B cell (primary cell): ENCODE measurements around the gene RNF114. TPM values are rescaled to one million over a fixed set of nuclear protein-coding genes. Genes with fewer than 3 reads are reported as not detected.
A peak's percentile ranks its signal among the peaks of the same experiment; 100 is the strongest.

Experiments used
- ATAC-seq: fragments of 200-7000 bp; cut with Tn5 transposase; one replicate; pipeline ENCODE4 v1.10.0; 2021; ENCODE audit warnings: low read depth, mild to moderate bottlenecking, moderate number of reproducible peaks, moderate library complexity
- CTCF ChIA-PET: fragments of 350-600 bp; sonication (Branson Sonifier 250); formaldehyde crosslinking; loops from one replicate; lab custom pipeline; 2021; ENCODE audit warnings: antibody characterized with exemption, inconsistent platforms; lab: Charles Lee
- POLR2A ChIA-PET: fragments of 350-600 bp; sonication (Branson Sonifier 250); formaldehyde crosslinking; loops from one replicate; lab custom pipeline; 2021; ENCODE audit warnings: antibody characterized with exemption; lab: Charles Lee
- DNase-seq: peaks from one replicate; pipeline ENCODE4 v3.0.0; 2013
- H2AFZ ChIP-seq: 2 replicates; pipeline ENCODE4 v1.6.1; 2012; ENCODE audit warnings: mild to moderate bottlenecking, low read depth, low read length; ENCODE audit not compliant: insufficient read depth, poor library complexity, severe bottlenecking
- H3K27ac ChIP-seq, 2 donors: 1 replicate in 1 of 2; 2 replicates in 1 of 2; pipeline ENCODE4 v1.5.1; 2012 to 2013; ENCODE audit warnings: low read length in 2 of 2, mild to moderate bottlenecking in 2 of 2, moderate library complexity in 1 of 2
- H3K27me3 ChIP-seq, 4 experiments: fragments of 200-600 bp in 1 of 4; sonication (generic) in 1 of 4; replicated peaks in 1 of 4; 1 replicate in 2 of 4; 2 replicates in 2 of 4; pipeline versions ENCODE4 v1.6.1 to v1.7.0; 2013 to 2016; ENCODE audit warnings: low read length in 3 of 4, mild to moderate bottlenecking in 2 of 4, mixed read lengths in 1 of 4, moderate library complexity in 1 of 4; ENCODE audit not compliant: insufficient read depth in 4 of 4, control insufficient read depth in 3 of 4; ENCODE audit errors: control extremely low read depth in 1 of 4
- H3K36me3 ChIP-seq, 2 experiments: replicated peaks in 1 of 2; 1 replicate in 1 of 2; 2 replicates in 1 of 2; pipeline versions ENCODE4 v1.6.1 to v1.7.1; 2013; ENCODE audit warnings: low read length in 1 of 2; ENCODE audit not compliant: insufficient read depth in 2 of 2, control insufficient read depth in 1 of 2; ENCODE audit errors: control extremely low read depth in 1 of 2, extremely low read depth in 1 of 2
- H3K4me1 ChIP-seq, 2 donors: fragments of 200-600 bp in 1 of 2; sonication (generic) in 1 of 2; 1 replicate in 1 of 2; 2 replicates in 1 of 2; pipeline versions ENCODE4 v1.5.1 to v1.6.1; 2013 to 2017; ENCODE audit warnings: low read length in 2 of 2; ENCODE audit not compliant: control insufficient read depth in 2 of 2, insufficient read depth in 2 of 2
- H3K4me2 ChIP-seq: replicated peaks from 2 replicates; pipeline ENCODE3; 2012; ENCODE audit warnings: mild to moderate bottlenecking, low read depth, low read length; ENCODE audit not compliant: poor library complexity, severe bottlenecking
- H3K4me3 ChIP-seq, 5 experiments: fragments of 200-600 bp in 1 of 5; sonication (generic) in 1 of 5; 1 replicate in 3 of 5; 2 replicates in 2 of 5; pipeline versions ENCODE4 v1.5.1 to v1.7.0; 2011 to 2016; ENCODE audit warnings: low read length in 4 of 5, mild to moderate bottlenecking in 4 of 5, low read depth in 2 of 5, control low read depth in 1 of 5, moderate library complexity in 1 of 5; ENCODE audit not compliant: insufficient read depth in 1 of 5; ENCODE audit errors: control extremely low read depth in 1 of 5, extremely low read depth in 1 of 5
- H3K79me2 ChIP-seq: fragments of 200-600 bp; sonication (generic); one replicate; pipeline ENCODE4 v1.6.0; 2016; ENCODE audit warnings: low read length; ENCODE audit not compliant: control insufficient read depth, insufficient read depth
- H3K9ac ChIP-seq: fragments of 200-600 bp; sonication (generic); 2 replicates; pipeline ENCODE4 v1.6.1; 2017; ENCODE audit warnings: mild to moderate bottlenecking, low read length, moderate library complexity
- H3K9me3 ChIP-seq, 3 donors: one replicate each; pipeline versions ENCODE4 v1.6.1 to v1.7.1; 2013; ENCODE audit warnings: low read length in 2 of 3; ENCODE audit not compliant: control insufficient read depth in 2 of 3, insufficient read depth in 1 of 3; ENCODE audit errors: control extremely low read depth in 1 of 3
- H4K20me1 ChIP-seq: 2 replicates; pipeline ENCODE4 v1.6.0; 2012; ENCODE audit warnings: mild to moderate bottlenecking, low read length; ENCODE audit not compliant: insufficient read depth, control insufficient read depth, poor library complexity, severe bottlenecking
- H3K27ac Mint-ChIP-seq: one replicate; pipeline ENCODE4 v1.8.0; 2021; ENCODE audit warnings: mixed read lengths
- H3K27me3 Mint-ChIP-seq: one replicate; pipeline ENCODE4 v1.8.0; 2021; ENCODE audit warnings: mixed read lengths
- H3K4me1 Mint-ChIP-seq: one replicate; pipeline ENCODE4 v1.8.0; 2021; ENCODE audit warnings: mixed read lengths
- H3K4me3 Mint-ChIP-seq: one replicate; pipeline ENCODE4 v1.8.0; 2021; ENCODE audit warnings: mixed read lengths
- H3K9me3 Mint-ChIP-seq: one replicate; pipeline ENCODE4 v1.8.0; 2022; ENCODE audit warnings: mixed read lengths; ENCODE audit not compliant: insufficient read depth
- EZH2 ChIP-seq: IDR thresholded peaks from 2 replicates; pipeline ENCODE4 v1.6.1; 2012; ENCODE audit warnings: borderline replicate concordance, low read depth, mild to moderate bottlenecking, moderate library complexity, low read length; ENCODE audit not compliant: insufficient read depth, poor library complexity, severe bottlenecking
- WGBS: methylation state at CpG from one replicate; pipeline ENCODE4 v1.1.5; 2013; ENCODE audit warnings: missing lambda C conversion rate; ENCODE audit not compliant: insufficient coverage; 5-methylcytosine and 5-hydroxymethylcytosine counted together
- intact Hi-C: fragments of 100-400 bp; cut with micrococcal nuclease; formaldehyde crosslinking; loops from one replicate; pipeline ENCODE4 v1.10.0; 2022
- polyA plus RNA-seq: library from polyadenylated mRNA; depleted of rRNA; stranded (reverse); fragments of >200 nt; gene quantifications from 2 replicates; pipeline ENCODE4 v1.2.3, GENCODE V29; 2012
- total RNA-seq, 2 donors: library from RNA; stranded (reverse); fragments of 120-200 nt in 1 of 2; gene quantifications; 1 replicate in 1 of 2; 2 replicates in 1 of 2; pipeline versions ENCODE4 v1.2.3 to v1.2.4, GENCODE V29; 2013 to 2022
- TF ChIP-seq, protein P1 (sequence below): fragments of 200-600 bp; IDR thresholded peaks from one replicate; pipeline ENCODE4 v1.8.0; 2022; ENCODE audit warnings: antibody characterized with exemption, mild to moderate bottlenecking

RNF114 gene
- total and polyA plus RNA-seq, 2 donors (not counting 1 experiment from before 2014, with no cell fraction given): 81.7 to 117 TPM

GRCh38 chr20:49979030-49979832 is 43.0 kb downstream of the RNF114 start:
- TF ChIP-seq, protein P1, sequence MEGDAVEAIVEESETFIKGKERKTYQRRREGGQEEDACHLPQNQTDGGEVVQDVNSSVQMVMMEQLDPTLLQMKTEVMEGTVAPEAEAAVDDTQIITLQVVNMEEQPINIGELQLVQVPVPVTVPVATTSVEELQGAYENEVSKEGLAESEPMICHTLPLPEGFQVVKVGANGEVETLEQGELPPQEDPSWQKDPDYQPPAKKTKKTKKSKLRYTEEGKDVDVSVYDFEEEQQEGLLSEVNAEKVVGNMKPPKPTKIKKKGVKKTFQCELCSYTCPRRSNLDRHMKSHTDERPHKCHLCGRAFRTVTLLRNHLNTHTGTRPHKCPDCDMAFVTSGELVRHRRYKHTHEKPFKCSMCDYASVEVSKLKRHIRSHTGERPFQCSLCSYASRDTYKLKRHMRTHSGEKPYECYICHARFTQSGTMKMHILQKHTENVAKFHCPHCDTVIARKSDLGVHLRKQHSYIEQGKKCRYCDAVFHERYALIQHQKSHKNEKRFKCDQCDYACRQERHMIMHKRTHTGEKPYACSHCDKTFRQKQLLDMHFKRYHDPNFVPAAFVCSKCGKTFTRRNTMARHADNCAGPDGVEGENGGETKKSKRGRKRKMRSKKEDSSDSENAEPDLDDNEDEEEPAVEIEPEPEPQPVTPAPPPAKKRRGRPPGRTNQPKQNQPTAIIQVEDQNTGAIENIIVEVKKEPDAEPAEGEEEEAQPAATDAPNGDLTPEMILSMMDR: peak; percentile 99
- no peak for TF ChIP-seq EZH2
- intact Hi-C loops: loop anchor here (1.0 to 2.0 kb wide), 6 partner anchors 43 to 200 kb away; partner anchors contain the start of gene RNF114
- H3K9me3 Mint-ChIP-seq: no peaks in the 10 kb centered on the region
- Histone ChIP-seq H4K20me1 (no peaks in the 10 kb centered on the region), H3K4me3 (peak overlapping the region in 2 of 5 experiments; percentile 22 to 31), H3K9me3 (peaks cover 0 to 3% (median 0%) of the 10 kb centered on the region in 3 donors), H3K9ac (no peak overlapping the region), H3K36me3 (no peaks in the 10 kb centered on the region), H3K4me1 (peaks cover 18 to 26% of the 10 kb centered on the region in 2 donors), H3K4me2 (peak overlapping the region; percentile 74), H2AFZ (peak overlapping the region; percentile 72), H3K27me3 (peaks cover 0 to 8% (median 0%) of the 10 kb centered on the region in 4 experiments), H3K27ac (no peak overlapping the region), H3K79me2 (no peaks in the 10 kb centered on the region)
- ChIA-PET CTCF (interaction anchor here (0.6 to 13.5 kb wide), 53 partner anchors 9 to 610 kb away, joined by 3 to 531 read pairs (median 5); partner anchors contain the start of genes PEDS1 and RNF114), POLR2A (interaction anchor here (0.6 to 1.6 kb wide), 3 partner anchors 92 to 151 kb away, joined by 3 to 27 read pairs (median 7); no protein-coding TSS in a partner anchor)
- ATAC-seq (peak; percentile 46), DNase-seq (peak; percentile 86)
- 14% methylated on average over 26 of the region's 37 CpGs for whole genome bisulfite sequencing
- peak overlapping the region; percentile 7 for H3K4me3 Mint-ChIP-seq
- H3K4me1 Mint-ChIP-seq: peaks cover 24% of the 10 kb centered on the region
- no peak overlapping the region for H3K27ac Mint-ChIP-seq
- no peaks in the 10 kb centered on the region for H3K27me3 Mint-ChIP-seq
